AG09309 (cell line): ENCODE measurements around the gene CEP55.
A peak's percentile ranks its signal among the peaks of the same experiment; 100 is the strongest.
"Not testable (repeated sequence)": the region's sequence is repeated elsewhere in the genome, so short reads cannot be mapped to it uniquely, and the experiment has no call there.

ENCODE experiments used
- DNase-seq: peaks from one replicate; pipeline ENCODE4 v3.0.0-alpha.2; 2010; ENCODE audit warnings: low read depth
- H3K4me3 ChIP-seq: 2 replicates; pipeline ENCODE4 v1.5.1; 2011; ENCODE audit warnings: mild to moderate bottlenecking, low read depth, low read length, moderate library complexity; ENCODE audit not compliant: control insufficient read depth
- TF ChIP-seq, protein P1 (sequence below): IDR thresholded peaks from 2 replicates; pipeline ENCODE4 v1.5.1; 2011; ENCODE audit warnings: mild to moderate bottlenecking, low read depth, low read length, inconsistent platforms; ENCODE audit not compliant: insufficient read depth, control insufficient read depth; ENCODE audit errors: missing control alignments

Gene CEP55

DNA sequence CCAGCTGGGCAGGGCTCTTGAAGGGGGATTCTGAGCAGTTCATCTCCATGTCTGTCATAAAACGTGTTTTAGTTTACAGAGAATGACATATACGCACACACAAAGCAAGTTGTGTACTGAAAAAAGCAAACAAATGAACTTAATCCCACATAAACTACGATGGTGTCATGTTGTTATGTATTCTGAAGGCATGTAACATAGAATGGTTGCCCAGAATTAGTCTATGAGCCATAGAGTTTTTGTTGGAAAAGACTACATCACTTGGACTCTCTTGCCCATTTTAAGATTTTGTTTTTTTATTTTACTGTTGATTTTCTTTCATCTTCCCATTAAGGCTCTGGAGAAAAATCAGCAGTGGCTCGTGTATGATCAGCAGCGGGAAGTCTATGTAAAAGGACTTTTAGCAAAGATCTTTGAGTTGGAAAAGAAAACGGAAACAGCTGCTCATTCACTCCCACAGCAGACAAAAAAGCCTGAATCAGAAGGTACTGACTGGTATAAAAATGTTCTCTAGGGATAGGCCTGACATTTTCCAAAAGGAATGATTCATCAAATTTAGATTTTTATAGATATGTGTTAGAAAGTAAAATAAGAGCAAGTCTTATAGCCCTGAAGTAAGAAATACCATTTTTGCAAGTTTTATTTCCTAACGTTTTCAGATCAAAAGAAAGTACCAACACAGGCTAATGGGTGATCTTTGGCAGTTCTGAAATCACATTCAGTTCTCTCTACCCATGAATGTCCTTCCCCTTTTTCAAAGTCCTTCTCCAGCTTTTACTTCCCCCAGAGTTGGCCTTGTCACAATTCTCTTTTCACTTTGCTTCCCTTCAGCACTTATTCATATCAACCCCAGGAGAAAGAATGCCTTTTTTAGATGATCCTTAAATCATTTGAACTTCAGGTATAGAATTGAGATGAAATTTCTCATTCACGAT lies 18.9 kb downstream of the CEP55 start:
- H3K4me3 ChIP-seq: no peak overlapping the region
- TF ChIP-seq, protein P1, sequence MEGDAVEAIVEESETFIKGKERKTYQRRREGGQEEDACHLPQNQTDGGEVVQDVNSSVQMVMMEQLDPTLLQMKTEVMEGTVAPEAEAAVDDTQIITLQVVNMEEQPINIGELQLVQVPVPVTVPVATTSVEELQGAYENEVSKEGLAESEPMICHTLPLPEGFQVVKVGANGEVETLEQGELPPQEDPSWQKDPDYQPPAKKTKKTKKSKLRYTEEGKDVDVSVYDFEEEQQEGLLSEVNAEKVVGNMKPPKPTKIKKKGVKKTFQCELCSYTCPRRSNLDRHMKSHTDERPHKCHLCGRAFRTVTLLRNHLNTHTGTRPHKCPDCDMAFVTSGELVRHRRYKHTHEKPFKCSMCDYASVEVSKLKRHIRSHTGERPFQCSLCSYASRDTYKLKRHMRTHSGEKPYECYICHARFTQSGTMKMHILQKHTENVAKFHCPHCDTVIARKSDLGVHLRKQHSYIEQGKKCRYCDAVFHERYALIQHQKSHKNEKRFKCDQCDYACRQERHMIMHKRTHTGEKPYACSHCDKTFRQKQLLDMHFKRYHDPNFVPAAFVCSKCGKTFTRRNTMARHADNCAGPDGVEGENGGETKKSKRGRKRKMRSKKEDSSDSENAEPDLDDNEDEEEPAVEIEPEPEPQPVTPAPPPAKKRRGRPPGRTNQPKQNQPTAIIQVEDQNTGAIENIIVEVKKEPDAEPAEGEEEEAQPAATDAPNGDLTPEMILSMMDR: no peak
- DNase-seq: no peak

DNA sequence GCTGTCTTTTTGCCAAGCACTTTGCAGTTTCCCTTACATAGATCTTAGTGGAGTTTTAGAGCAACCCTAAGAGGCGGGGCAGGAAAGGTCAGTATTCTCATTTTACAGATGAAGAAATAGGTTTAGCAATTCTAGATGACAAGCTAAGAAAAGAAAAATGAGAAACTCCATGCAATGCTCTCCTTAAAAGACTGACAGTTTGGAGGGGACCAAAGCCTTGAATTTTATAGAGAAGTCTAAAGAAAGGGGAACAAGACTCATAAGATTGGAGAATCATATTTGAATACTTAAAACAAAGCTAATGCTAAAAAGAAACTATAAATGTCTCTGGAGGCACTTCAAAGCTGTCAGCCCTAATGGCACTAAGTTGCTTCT lies 19.6 kb downstream of the CEP55 start:
- DNase-seq: no peak
- no peak overlapping the region for H3K4me3 ChIP-seq
- TF ChIP-seq, protein P1: no peak

DNA sequence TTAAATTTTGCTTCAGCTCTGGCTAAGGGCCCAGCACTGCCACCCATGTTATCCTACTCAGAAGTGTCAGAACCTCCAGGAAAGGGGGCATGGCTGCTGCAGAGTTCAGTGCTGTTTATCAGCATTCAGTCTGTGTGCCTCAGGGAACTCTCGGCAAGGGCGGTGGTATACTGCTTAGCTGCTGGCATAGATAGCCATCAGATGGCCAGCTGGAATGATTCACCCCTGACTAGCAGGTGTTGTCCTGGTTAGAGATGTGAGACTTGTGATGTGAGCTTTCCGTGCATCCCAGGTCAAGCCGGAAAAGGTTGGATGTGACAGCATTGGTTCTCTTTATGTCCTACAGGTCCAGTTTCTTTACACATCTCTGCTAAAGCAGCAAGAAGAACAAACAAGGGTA lies 22.1 kb downstream of the CEP55 start:
- TF ChIP-seq, protein P1: no peak
- DNase-seq: no peak
- no peak overlapping the region for H3K4me3 ChIP-seq

DNA sequence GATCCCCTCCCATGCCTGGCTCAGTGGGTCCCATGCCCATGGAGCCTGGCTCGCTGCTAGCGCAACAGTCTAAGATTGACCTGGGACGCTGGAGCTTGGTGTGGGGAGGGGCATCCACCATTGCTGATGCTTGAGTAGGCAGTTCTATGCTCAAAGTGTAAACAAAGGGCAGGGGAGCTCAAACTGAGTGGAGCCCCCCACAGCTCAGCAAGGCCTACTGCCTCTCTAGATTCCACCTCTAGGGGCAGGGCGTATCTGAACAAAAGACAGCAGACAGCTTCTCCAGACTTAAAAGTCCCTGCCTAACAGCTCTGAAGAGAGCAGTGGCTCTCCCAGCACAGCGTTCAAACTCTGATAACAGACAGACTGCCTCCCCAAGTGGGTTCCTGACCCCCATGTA lies 38.9 kb downstream of the CEP55 start:
- TF ChIP-seq, protein P1: no peak
- H3K4me3 ChIP-seq: no peak overlapping the region
- no peak for DNase-seq

DNA sequence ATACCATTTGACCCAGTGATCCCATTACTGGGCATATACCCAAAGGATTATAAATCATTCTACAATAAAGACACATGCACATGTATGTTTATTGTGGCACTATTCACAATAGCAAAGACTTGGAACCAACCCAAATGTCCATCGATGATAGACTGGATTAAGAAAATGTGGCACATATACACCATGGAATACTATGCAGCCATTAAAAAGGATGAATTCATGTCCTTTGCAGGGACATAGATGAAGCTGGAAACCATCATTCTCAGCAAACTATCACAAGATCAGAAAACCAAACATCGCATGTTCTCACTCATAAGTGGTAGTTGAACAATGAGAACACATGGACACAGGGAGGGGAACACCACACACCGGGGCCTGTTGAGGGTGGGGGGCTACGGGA lies 44.5 kb downstream of the CEP55 start:
- not testable (repeated sequence) for DNase-seq, H3K4me3 ChIP-seq

DNA sequence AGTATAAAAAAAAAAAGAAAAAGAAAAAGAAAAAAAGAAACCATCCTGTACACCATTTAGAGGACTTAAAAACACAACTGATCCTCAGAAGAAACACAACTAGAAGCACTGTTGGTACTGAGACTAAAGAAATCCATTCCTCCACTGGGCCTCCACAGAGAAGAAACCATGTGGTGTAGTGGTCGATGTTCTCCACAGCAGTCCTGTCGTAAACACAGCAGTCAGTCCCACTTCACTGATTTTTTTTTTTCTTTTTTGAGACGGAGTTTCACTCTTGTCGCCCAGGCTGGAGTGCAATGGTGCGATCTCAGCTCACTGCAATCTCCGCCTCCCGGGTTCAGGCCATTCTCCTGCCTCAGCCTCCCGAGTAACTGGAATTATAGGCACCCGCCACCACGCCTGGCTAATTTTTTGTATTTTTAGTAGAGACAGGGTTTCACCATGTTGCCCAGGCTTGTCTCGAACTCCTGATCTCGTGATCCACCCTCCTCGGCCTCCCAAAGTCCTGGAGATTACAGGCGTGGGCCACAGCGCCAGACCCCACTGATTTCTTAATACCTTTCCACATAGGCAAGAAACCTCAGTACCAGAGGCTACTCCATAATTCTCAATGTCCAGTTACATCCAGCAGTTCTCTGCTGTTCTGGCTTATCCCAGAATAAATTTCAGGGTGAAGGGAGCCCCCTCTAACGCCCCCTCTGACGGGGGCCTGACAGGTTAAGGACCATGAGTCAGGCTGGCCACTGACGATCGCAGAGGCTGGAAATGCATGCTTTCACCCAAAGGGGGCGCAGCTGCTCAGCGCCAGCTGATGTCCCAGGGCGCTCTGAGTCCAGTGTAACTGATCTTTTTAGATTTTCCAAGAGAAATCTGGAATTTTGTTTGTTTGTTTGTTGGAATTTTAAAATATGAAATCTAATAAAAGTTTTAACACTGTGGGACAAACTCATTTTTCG lies 45.3 kb downstream of the CEP55 start:
- H3K4me3 ChIP-seq: 0 out of 2 replicates have a peak overlapping the region, but pooled peaks have one; percentile 6
- TF ChIP-seq, protein P1: peak; percentile 89

More for the DNA sequence above, 45.3 kb downstream of the CEP55 start:
- DNase-seq: no peak
